Kidney (tissue), 14 donors: ENCODE measurements around the gene DTNB. TPM values are rescaled to one million over a fixed set of nuclear protein-coding genes. Genes with fewer than 3 reads are reported as not detected.

Source experiments
- DNase-seq, 5 donors: peaks; one replicate each; pipeline ENCODE4 v3.0.0-alpha.2; 2013 to 2020
- FAIRE-seq: peaks from 2 replicates; lab custom pipeline; 2012; peaks lifted over from hg19 to GRCh38; lab: Jason Lieb, UNC
- H3K27ac ChIP-seq, 2 donors: one replicate each; pipeline ENCODE4 v1.7.0; 2013; ENCODE audit warnings: low read depth in 2 of 2, low read length in 2 of 2, inconsistent platforms in 1 of 2
- H3K27me3 ChIP-seq: one replicate; pipeline ENCODE4 v1.7.1; 2013; ENCODE audit warnings: low read length, inconsistent platforms; ENCODE audit not compliant: control insufficient read depth, insufficient read depth
- H3K36me3 ChIP-seq, 3 donors: one replicate each; pipeline versions ENCODE4 v1.7.0 to v1.7.1; 2013; ENCODE audit warnings: low read length in 3 of 3, control low read depth in 1 of 3, inconsistent platforms in 1 of 3; ENCODE audit not compliant: insufficient read depth in 3 of 3, control insufficient read depth in 2 of 3
- H3K4me1 ChIP-seq, 3 donors: one replicate each; pipeline versions ENCODE4 v1.7.0 to v1.7.1; 2013; ENCODE audit warnings: low read length in 3 of 3, inconsistent platforms in 1 of 3, low read depth in 1 of 3; ENCODE audit not compliant: control insufficient read depth in 2 of 3, insufficient read depth in 2 of 3
- H3K4me3 ChIP-seq, 3 donors: one replicate each; pipeline versions ENCODE4 v1.7.0 to v1.8.1; 2013; ENCODE audit warnings: low read length in 3 of 3, control low read depth in 1 of 3, inconsistent platforms in 1 of 3
- H3K9ac ChIP-seq, 3 donors: one replicate each; pipeline versions ENCODE4 v1.7.0 to v1.7.1; 2013; ENCODE audit warnings: low read length in 3 of 3, control low read depth in 1 of 3, inconsistent platforms in 1 of 3
- H3K9me3 ChIP-seq, 3 donors: one replicate each; pipeline versions ENCODE4 v1.7.0 to v1.7.1; 2013; ENCODE audit warnings: low read length in 3 of 3, control low read depth in 1 of 3, inconsistent platforms in 1 of 3; ENCODE audit not compliant: control insufficient read depth in 2 of 3, insufficient read depth in 1 of 3
- intact Hi-C: fragments of 100-400 bp; cut with DNase I; formaldehyde crosslinking; loops from one replicate; pipeline ENCODE4 v1.11.1; 2022
- polyA plus RNA-seq: library from polyadenylated mRNA; stranded (reverse); fragments of 350-450 nt; fragmentation: Illumina TruSeq; extraction: RNeasy Lipid Tissue Mini Kit (QIAGEN cat#74804); gene quantifications from one replicate; pipeline ENCODE4 v1.2.3, GENCODE V29; 2014; ENCODE audit warnings: low read depth, low replicate concordance; ENCODE audit not compliant: insufficient read depth
- total RNA-seq: library from RNA; stranded (reverse); fragmentation: NEBNext Ultra II Directional; extraction: Animal tissue kit (Norgen Biotek cat#: 25700); gene quantifications from one replicate; pipeline ENCODE4 v1.2.1, GENCODE V29; 2021
- TF ChIP-seq, protein P1 (sequence below): IDR thresholded peaks from 3 replicates; pipeline ENCODE4 v1.5.1; 2012; ENCODE audit warnings: mild to moderate bottlenecking, moderate library complexity, borderline replicate concordance; ENCODE audit not compliant: insufficient read depth; ENCODE audit errors: extremely low read depth
- donor health status: control.
- donor health status: control.
- donor health status: control.
- donor health status: control.
- donor health status: control.
- donor health status: DM: yes; HTN: yes; CAD: no.
- donor health status: Normal renal cell carcinoma (clear cell type).

DTNB gene
- total and polyA plus RNA-seq, 2 donors from 2014 or later = 23.0 to 28.1 TPM

DNA sequence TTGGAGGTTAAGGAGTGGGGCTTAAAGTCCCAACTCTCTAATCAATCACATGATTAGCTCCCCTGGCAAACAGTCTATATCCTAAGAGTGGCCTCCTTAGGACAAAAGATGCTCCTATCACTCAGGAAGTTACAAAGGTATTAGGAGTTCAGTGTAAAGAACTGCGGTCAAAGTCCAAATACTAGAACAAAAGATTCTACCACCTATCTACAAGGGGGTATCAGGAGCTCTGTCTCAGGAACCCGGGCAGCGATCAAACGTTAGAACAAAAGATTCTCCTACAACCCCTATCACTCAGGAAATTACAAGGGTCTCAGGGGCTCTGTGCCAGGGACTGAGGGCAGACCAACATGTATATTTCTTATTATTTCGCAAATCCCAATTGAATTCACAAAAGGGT lies 58.0 kb downstream of the DTNB start:
- no peak for FAIRE-seq
- H3K9ac ChIP-seq = no peak overlapping the region
- intact Hi-C loops = no loop called here

DNA sequence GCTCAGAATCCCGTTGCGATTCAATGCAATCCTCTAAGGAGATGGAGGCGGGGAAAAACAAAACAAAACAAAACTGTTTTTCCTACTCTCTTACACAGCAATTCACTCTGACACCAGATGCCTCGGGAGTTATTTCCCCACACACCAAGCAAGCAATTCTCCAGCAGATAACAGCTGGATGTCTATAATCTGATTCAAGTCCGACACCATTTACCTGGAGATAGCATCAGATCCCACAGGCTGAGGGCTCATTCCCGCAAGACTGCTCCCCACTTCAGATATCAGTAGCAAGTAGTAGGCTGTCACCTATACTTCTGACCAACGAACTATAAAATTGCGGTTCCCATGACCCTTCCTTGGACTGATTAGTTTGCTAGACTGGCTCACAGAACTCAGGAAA lies 58.7 kb downstream of the DTNB start:
- no peak for FAIRE-seq
- no peaks in the 10 kb centered on the region for H3K9me3 ChIP-seq
- no peak overlapping the region for H3K27ac ChIP-seq
- H3K36me3 ChIP-seq = no peaks in the 10 kb centered on the region
- no peak overlapping the region for H3K9ac ChIP-seq
- intact Hi-C loops = no loop called here
- TF ChIP-seq, protein P1, sequence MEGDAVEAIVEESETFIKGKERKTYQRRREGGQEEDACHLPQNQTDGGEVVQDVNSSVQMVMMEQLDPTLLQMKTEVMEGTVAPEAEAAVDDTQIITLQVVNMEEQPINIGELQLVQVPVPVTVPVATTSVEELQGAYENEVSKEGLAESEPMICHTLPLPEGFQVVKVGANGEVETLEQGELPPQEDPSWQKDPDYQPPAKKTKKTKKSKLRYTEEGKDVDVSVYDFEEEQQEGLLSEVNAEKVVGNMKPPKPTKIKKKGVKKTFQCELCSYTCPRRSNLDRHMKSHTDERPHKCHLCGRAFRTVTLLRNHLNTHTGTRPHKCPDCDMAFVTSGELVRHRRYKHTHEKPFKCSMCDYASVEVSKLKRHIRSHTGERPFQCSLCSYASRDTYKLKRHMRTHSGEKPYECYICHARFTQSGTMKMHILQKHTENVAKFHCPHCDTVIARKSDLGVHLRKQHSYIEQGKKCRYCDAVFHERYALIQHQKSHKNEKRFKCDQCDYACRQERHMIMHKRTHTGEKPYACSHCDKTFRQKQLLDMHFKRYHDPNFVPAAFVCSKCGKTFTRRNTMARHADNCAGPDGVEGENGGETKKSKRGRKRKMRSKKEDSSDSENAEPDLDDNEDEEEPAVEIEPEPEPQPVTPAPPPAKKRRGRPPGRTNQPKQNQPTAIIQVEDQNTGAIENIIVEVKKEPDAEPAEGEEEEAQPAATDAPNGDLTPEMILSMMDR = no peak
- no peak overlapping the region for H3K4me3 ChIP-seq
- peaks cover 0 to 2% (median 0%) of the 10 kb centered on the region in 3 donors for H3K4me1 ChIP-seq
- DNase-seq = no peak
- no peaks in the 10 kb centered on the region for H3K27me3 ChIP-seq

More for the DNA sequence above, 58.0 kb downstream of the DTNB start:
- Histone ChIP-seq H3K36me3 (no peaks in the 10 kb centered on the region), H3K27ac (no peak overlapping the region), H3K4me3 (no peak overlapping the region), H3K4me1 (peaks cover 0 to 2% (median 0%) of the 10 kb centered on the region in 3 donors), H3K27me3 (no peaks in the 10 kb centered on the region), H3K9me3 (no peaks in the 10 kb centered on the region)
- TF ChIP-seq, protein P1 = no peak
- DNase-seq = no peak

GRCh38 chr2:25608718-25609117 lies 64.7 kb downstream of the DTNB start:
- Histone ChIP-seq H3K27ac (no peak overlapping the region), H3K9ac (no peak overlapping the region), H3K27me3 (no peaks in the 10 kb centered on the region), H3K4me1 (no peaks in the 10 kb centered on the region), H3K9me3 (no peaks in the 10 kb centered on the region), H3K4me3 (no peak overlapping the region), H3K36me3 (no peaks in the 10 kb centered on the region)
- DNase-seq (no peak), FAIRE-seq (no peak)
- intact Hi-C loops = loop anchor here (5.0 kb wide), 1 partner anchor 59 kb away; no protein-coding TSS in a partner anchor
- TF ChIP-seq, protein P1 = no peak

- peak in 2 of 5 donors; percentile 27 to 56 for DNase-seq
- FAIRE-seq = peak; percentile 99
- intact Hi-C loops = loop anchor here (5.0 kb wide), 1 partner anchor 60 kb away; no protein-coding TSS in a partner anchor
Observed at GRCh38 chr2:25606892-25607291, 66.5 kb downstream of the DTNB start.

More at GRCh38 chr2:25606892-25607291, 66.5 kb downstream of the DTNB start:
- Histone ChIP-seq H3K36me3 (no peaks in the 10 kb centered on the region), H3K27ac (no peak overlapping the region), H3K27me3 (no peaks in the 10 kb centered on the region), H3K9ac (no peak overlapping the region), H3K4me1 (no peaks in the 10 kb centered on the region), H3K4me3 (no peak overlapping the region), H3K9me3 (no peaks in the 10 kb centered on the region)
- TF ChIP-seq, protein P1 = peak; percentile 67
